Ascending aorta (tissue), 2 donors: ENCODE results near the gene SDF4. TPM values are rescaled to one million over a fixed set of nuclear protein-coding genes. Genes with fewer than 3 reads are reported as not detected.

ENCODE experiments used
- DNase-seq, 2 donors: peaks; one replicate each; pipeline ENCODE4 v3.0.0-alpha.2; 2019; ENCODE audit warnings: low spot score in 2 of 2
- H3K27ac ChIP-seq, 2 donors: fragments of 200-600 bp; sonication (generic); one replicate each; pipeline ENCODE4 v1.5.1; 2016 to 2017; ENCODE audit warnings: mild to moderate bottlenecking in 1 of 2
- H3K27me3 ChIP-seq: fragments of 200-600 bp; sonication (generic); one replicate; pipeline ENCODE4 v1.5.1; 2017
- H3K36me3 ChIP-seq, 2 donors: fragments of 200-600 bp; sonication (generic); one replicate each; pipeline ENCODE4 v1.5.1; 2016
- H3K4me1 ChIP-seq, 2 donors: fragments of 200-600 bp; sonication (generic); one replicate each; pipeline ENCODE4 v1.5.1; 2016 to 2017; ENCODE audit warnings: mild to moderate bottlenecking in 1 of 2
- H3K4me3 ChIP-seq, 2 donors: fragments of 200-600 bp; sonication (generic); one replicate each; pipeline ENCODE4 v1.5.1; 2016 to 2017; ENCODE audit warnings: mild to moderate bottlenecking in 1 of 2
- H3K9me3 ChIP-seq, 2 donors: fragments of 200-600 bp; sonication (generic); one replicate each; pipeline ENCODE4 v1.5.1; 2016
- intact Hi-C: fragments of 100-400 bp; cut with DNase I; formaldehyde crosslinking; loops from one replicate; pipeline ENCODE4 v1.15.1; 2023
- total RNA-seq: library from RNA; depleted of rRNA; stranded (reverse); fragments of >200 nt; gene quantifications from one replicate; pipeline ENCODE4 v1.1.0, GENCODE V29; 2016
- TF ChIP-seq, protein P1 (sequence below), 3 experiments: fragments of 200-600 bp in 2 of 3; fragments of 450-650 bp in 1 of 3; sonication (generic) in 2 of 3; IDR thresholded peaks; one replicate each; pipeline ENCODE4 v1.5.1; 2016 to 2019; ENCODE audit warnings: antibody characterized with exemption in 3 of 3, mild to moderate bottlenecking in 1 of 3, moderate library complexity in 1 of 3

The SDF4 gene
- total RNA-seq, 1 donor from 2014 or later: 223 TPM

DNA sequence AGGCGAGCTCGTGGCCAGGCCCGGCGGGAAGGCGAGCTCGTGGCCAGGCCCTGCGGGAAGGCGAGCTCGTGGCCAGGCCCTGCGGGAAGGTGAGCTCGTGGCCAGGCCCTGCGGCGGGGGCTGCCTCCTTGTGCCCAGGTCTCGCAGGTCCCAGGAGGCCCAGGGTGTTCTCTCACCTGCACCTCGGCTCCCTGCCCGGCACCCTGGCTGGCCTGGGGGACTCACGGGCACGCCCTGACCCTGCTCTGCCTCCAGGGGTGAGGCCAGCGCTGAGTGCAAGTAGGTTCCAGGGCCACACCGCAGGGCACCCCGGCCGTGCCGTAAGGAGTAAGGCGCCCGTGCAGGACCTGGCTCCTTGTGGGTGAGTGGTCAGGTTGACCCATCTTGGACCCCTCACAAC is 4.4 kb downstream of the SDF4 start:
- peaks cover 49 to 66% of the 10 kb centered on the region in 2 donors for H3K36me3 ChIP-seq

DNA sequence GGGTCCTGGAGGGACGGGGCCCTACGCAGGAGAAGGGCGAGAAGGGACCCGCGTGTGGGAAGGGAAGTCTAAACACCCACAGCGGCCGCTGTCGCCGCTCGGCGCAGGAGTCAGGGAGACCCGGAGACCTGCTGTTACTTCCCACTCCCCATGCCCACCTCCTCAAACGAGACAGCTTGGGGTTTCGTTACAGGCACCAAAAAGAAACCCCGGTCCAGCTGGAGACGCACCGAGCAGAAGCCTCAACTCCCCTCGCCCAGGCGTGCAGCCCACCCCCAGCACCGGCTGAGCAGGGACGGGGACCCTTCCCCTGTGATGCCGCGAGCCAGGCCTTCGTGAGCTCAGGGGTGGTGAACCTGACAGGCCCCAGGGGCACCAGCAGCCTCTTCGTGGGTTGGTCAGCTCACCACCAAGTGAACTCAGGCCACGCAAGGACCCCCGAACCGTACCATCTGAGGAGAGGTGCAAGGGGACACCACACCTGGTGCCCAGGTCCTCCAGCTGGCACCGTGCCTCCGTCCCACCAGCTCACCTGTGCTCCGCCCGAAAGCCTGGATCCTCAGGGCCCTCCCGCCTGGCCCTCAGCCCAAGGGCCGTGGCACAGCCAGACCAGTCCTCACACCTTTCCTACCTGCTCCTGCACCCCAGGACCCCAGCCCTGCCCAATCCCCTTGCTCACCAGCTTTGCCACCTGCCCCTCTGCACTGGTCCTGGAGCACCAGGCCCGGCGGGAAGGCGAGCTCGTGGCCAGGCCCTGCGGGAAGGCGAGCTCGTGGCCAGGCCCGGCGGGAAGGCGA is 5.0 kb downstream of the SDF4 start:
- DNase-seq: no peak
- intact Hi-C loops: no loop called here
- no peak overlapping the region for H3K27ac ChIP-seq
- no peaks in the 10 kb centered on the region for H3K27me3 ChIP-seq
- H3K4me3 ChIP-seq: no peak overlapping the region
- no peaks in the 10 kb centered on the region for H3K9me3 ChIP-seq
- H3K36me3 ChIP-seq: peaks cover 55 to 73% of the 10 kb centered on the region in 2 donors
- TF ChIP-seq, protein P1, sequence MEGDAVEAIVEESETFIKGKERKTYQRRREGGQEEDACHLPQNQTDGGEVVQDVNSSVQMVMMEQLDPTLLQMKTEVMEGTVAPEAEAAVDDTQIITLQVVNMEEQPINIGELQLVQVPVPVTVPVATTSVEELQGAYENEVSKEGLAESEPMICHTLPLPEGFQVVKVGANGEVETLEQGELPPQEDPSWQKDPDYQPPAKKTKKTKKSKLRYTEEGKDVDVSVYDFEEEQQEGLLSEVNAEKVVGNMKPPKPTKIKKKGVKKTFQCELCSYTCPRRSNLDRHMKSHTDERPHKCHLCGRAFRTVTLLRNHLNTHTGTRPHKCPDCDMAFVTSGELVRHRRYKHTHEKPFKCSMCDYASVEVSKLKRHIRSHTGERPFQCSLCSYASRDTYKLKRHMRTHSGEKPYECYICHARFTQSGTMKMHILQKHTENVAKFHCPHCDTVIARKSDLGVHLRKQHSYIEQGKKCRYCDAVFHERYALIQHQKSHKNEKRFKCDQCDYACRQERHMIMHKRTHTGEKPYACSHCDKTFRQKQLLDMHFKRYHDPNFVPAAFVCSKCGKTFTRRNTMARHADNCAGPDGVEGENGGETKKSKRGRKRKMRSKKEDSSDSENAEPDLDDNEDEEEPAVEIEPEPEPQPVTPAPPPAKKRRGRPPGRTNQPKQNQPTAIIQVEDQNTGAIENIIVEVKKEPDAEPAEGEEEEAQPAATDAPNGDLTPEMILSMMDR (IDR thresholded peaks at IDR 0.05): no peak
- H3K4me1 ChIP-seq: peaks cover 14 to 16% of the 10 kb centered on the region in 2 donors

More for the DNA sequence above, 4.4 kb downstream of the SDF4 start:
- Histone ChIP-seq H3K27me3 (no peaks in the 10 kb centered on the region), H3K9me3 (no peaks in the 10 kb centered on the region), H3K4me1 (peaks cover 14 to 16% of the 10 kb centered on the region in 2 donors), H3K27ac (no peak overlapping the region), H3K4me3 (no peak overlapping the region)
- no peak for DNase-seq
- intact Hi-C loops: no loop called here
- TF ChIP-seq, protein P1 (IDR thresholded peaks at IDR 0.05): no peak

DNA sequence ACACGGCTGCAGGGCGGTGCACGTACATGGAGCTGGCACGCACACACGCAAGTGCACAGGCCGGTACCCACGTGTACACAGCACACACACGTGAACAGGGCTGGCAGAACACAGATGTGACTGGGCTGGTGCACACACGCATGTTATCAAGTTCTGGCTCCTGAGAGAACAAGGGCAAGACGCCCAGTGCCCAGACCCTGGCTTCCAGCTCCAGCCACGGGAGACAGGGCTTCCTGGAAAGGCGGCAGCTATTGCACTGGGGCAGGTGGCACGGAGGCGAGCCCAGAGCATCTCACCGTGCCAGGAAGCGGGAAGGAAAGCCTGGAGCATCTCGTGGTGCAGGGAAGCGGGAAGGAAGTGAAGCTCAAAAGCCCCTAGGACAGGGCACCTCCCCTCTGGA is 5.9 kb downstream of the SDF4 start:
- Histone ChIP-seq H3K36me3 (peaks cover 63 to 81% of the 10 kb centered on the region in 2 donors), H3K27me3 (no peaks in the 10 kb centered on the region), H3K9me3 (no peaks in the 10 kb centered on the region), H3K4me1 (peaks cover 14 to 16% of the 10 kb centered on the region in 2 donors), H3K4me3 (no peak overlapping the region), H3K27ac (no peak overlapping the region)
- intact Hi-C loops: no loop called here
- no peak for DNase-seq
- TF ChIP-seq, protein P1 (IDR thresholded peaks at IDR 0.05): no peak

DNA sequence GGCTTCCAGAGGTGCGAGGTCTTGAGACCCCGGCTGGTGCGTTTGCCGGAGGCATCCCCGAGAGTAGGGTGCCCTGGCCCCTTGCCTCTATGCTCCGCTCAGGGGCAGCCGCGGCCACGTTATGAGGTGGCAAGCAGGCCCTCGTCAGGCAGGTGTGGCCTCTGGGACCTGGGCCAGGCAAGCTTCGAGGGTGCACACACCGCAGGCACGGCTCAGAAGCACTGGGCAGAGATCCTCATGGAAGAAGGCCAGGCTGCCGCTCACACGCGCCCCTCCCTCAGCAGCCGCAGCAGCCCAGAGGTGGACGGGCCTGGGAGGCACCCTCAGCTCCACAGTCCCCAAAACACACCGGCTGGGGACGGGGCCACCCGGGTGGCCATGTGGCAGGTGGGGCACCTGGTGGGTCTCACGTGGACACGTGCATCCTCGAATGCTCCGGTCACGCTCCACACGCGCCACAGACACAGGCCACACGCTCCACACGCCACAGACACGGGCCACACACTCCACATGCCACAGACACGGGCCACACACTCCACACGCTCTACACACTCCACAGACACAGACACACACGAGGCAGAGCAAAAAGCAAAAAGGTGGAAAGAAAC is 6.5 kb downstream of the SDF4 start:
- TF ChIP-seq, protein P1 (IDR thresholded peaks at IDR 0.05): no peak
- Histone ChIP-seq H3K27me3 (no peaks in the 10 kb centered on the region), H3K36me3 (peaks cover 64 to 86% of the 10 kb centered on the region in 2 donors), H3K4me3 (no peak overlapping the region), H3K4me1 (peaks cover 9 to 10% of the 10 kb centered on the region in 2 donors), H3K27ac (no peak overlapping the region), H3K9me3 (no peaks in the 10 kb centered on the region)
- intact Hi-C loops: no loop called here
- no peak for DNase-seq

DNA sequence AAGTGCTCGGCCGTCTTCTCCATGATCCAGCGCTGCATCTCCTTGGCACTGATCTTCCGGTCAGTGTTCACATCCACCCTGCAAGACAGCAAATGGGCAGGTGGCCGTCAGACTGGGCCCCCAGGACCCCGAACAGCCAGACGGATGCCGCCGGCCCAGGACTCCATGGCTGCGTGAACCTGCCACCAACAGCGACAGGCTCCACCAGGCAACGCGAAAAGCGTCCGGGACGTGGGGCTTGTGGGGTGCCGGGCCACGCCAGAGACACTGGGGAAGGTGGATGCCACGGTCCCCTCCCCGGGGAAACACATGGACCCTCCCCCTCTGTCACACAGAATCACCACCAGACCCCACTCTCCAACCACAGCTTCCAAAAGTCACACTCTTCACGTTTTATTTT is 7.9 kb downstream of the SDF4 start:
- Histone ChIP-seq H3K4me3 (no peak overlapping the region), H3K36me3 (peaks cover 77 to 98% of the 10 kb centered on the region in 2 donors), H3K27ac (no peak overlapping the region), H3K9me3 (no peaks in the 10 kb centered on the region), H3K4me1 (no peaks in the 10 kb centered on the region), H3K27me3 (no peaks in the 10 kb centered on the region)
- TF ChIP-seq, protein P1 (IDR thresholded peaks at IDR 0.05): no peak
- intact Hi-C loops: no loop called here
- DNase-seq: no peak
